DMS53 (cell line): ENCODE measurements around the gene BRIP1.
A peak's percentile ranks its signal among the peaks of the same experiment; 100 is the strongest.
"Not testable (repeated sequence)": the region's sequence is repeated elsewhere in the genome, so short reads cannot be mapped to it uniquely, and the experiment has no call there.

Source experiments
- DNase-seq: peaks from one replicate; lab custom pipeline; 2025; lab: John Stamatoyannopoulos, UW

BRIP1 gene

DNA sequence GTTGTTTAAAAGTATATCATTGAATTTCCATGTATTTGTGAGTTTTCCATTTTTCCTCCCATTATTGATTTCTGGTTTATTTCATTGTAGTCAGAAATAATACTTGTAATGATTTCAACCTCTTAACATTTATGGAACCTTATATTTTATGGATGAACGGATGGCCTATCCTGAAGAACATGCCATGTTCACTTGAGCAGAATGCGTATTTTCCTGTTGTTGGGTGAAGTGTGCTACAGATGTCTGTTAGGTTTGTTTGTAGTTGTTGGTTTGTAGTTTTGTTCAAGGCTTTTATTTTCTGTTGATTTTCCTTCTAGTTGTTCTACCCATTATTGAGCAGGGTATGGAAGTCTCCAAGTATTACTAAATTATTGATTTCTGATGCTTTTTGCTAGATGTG lies 165.1 kb downstream of the BRIP1 start:
- DNase-seq: no peak

GRCh38 chr17:61695779-61696337 lies 167.5 kb downstream of the BRIP1 start:
- DNase-seq: no peak

GRCh38 chr17:61694095-61694494 lies 169.2 kb downstream of the BRIP1 start:
- no peak for DNase-seq

GRCh38 chr17:61689610-61690180 lies 173.6 kb downstream of the BRIP1 start:
- DNase-seq: no peak

DNA sequence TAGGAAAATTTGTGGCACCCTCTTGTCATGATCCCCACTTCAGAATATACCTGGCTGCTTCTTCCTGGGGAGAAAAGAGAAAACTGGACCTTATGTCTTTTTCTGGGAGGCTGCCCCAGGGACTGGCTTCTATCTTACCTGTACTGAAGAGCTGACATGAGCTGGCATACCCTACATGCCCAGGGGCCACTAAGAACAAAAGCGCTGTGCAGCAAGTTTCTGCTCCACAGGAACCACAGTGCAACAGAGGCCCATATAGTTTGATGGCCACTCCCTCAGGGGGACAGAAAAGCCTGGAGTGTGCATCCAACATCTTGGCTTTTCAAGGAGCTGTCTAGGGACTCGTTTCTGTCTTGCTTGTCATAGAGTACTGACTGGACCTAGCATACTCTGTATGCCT lies 175.6 kb downstream of the BRIP1 start:
- no peak for DNase-seq

- no peak for DNase-seq
Measured at GRCh38 chr17:61686113-61686512, 177.2 kb downstream of the BRIP1 start.

- DNase-seq: no peak
Measured at GRCh38 chr17:61684818-61685217, 178.5 kb downstream of the BRIP1 start.

GRCh38 chr17:61684172-61684571 lies 179.2 kb downstream of the BRIP1 start:
- DNase-seq: no peak

GRCh38 chr17:61683466-61683865 lies 179.9 kb downstream of the BRIP1 start:
- DNase-seq: no peak

DNA sequence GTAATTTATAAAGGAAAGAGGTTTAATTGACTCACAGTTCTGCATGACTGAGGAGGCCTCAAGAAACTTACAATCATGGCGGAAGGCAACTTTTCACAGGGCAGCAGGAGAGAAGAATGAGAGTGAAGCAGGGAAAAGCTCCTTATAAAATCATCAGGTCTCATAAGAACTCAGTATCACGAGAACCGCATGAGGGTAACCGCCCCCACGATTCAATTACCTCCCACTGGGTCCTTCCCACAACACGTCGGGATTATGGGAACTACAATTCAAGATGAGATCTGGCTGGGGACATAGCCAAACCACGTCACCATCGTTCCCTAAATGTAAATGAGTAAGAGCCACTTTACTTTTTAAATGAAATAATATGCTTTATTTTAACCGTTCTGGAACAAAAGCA lies 182.4 kb downstream of the BRIP1 start:
- no peak for DNase-seq

DNA sequence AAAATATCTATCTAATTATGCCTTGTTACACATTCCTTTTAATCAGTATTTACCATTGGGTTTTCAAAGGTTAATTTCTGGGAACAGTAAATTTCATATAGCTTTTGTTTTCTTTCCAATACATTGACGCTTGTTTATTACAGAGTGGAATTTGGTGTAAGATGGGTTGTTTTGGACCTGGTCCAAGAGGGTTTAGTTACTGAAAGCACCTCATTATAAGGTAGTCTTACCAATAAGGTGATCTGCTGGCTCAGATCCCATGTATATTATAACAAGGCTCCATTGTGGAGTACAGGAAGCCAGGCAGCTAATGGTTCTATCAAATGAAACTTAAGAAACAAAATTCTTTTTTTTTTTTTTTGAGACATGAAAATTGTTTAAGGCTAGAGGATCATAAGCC lies 185.0 kb downstream of the BRIP1 start:
- DNase-seq: no peak

GRCh38 chr17:61677150-61677811 lies 186.0 kb downstream of the BRIP1 start:
- DNase-seq: not testable (repeated sequence)

- not testable (repeated sequence) for DNase-seq
Measured at GRCh38 chr17:61676522-61676921, 186.8 kb downstream of the BRIP1 start.

- DNase-seq: not testable (repeated sequence)
Measured at GRCh38 chr17:61674609-61675008, 188.7 kb downstream of the BRIP1 start.

DNA sequence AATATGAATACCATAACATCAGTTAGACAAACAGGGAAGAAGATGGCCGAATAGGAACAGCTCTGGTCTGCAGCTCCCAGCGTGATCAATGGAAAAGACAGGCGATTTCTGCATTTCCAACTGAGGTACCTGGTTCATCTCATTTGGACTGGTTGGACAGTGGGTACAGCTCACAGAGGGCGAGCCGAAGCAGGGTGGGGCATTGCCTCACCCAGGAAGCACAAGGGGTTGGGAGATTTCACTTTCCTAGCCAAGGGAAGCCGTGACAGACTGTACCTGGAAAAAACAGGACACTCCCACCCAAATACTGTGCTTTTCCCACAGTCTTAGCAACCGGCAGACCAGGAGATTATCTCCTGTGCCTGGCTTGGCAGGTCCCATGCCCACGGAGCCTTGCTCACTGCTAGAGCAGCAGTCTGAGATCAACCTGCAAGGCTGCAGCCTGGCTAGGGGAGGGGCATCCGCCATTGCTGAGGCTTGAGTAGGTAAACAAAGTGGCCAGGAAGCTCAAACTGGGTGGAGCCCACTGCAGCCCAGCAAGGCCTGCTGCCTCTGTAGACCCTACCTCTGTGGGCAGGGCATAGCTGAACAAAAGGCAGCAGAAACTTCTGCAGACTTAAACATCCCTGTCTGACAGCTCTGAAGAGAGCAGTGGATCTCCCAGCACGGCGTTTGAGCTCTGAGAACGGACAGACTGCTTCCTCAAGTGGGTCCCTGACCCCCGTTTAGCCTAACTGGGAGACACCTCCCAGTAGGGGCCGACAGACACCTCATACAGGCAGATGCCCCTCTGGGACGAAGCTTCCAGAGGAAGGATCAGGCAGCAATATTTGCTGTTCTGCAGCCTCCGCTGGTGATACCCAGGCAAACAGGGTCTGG lies 190.1 kb downstream of the BRIP1 start:
- DNase-seq: not testable (repeated sequence)

DNA sequence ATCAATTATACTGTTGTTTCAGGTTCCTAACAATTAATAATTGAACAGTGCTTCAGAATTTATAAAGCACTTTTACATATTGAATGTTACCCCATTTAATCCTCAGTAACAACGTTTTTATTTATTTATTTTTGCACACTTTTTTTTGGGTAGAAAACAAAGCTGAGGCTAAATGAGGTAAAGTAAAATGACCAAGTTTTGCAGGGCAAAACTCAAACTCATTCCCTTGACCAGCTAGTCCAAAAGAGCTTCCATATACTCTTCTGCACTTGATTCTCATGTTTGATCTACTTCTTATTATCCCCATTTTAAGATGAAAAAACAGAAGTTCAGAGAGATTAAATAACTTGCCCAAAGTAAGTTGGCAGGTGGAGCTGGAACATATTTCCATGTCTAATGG lies 191.2 kb downstream of the BRIP1 start:
- DNase-seq: no peak

GRCh38 chr17:61670691-61671090 lies 192.6 kb downstream of the BRIP1 start:
- DNase-seq: no peak

- peak; percentile 11 for DNase-seq
Measured at GRCh38 chr17:61669522-61669921, 193.8 kb downstream of the BRIP1 start.

- no peak for DNase-seq
Measured at GRCh38 chr17:61668486-61668885, 194.8 kb downstream of the BRIP1 start.

DNA sequence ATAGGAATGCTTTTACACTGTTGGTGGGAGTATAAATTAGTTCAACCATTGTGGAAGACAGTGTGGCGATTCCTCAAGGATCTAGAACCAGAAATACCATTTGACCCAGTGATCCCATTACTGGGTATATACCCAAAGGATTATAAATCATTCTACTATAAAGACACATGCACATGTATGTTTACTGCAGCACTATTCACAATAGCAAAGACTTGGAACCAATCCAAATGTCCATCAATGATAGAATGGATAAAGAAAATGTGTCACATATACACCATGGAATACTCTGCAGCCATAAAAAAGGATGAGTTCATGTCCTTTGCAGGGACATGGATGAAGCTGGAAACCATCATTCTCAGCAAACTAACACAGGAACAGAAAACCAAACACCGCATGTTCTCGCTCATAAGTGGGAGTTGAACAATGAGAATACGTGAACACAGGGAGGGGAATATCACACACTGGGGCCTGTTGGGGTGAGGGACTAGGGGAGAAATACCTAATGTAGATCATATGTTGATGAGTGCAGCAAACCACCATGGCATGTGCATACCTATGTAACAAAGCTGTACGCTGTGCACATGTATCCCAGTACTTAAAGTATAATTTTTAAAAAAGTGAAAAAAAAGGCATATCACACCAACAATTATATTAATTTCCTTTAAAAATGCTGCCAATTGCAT lies 196.8 kb downstream of the BRIP1 start:
- DNase-seq: not testable (repeated sequence)

- DNase-seq: no peak
Measured at GRCh38 chr17:61663310-61663709, 200.0 kb downstream of the BRIP1 start.

- DNase-seq: no peak
Measured at GRCh38 chr17:61662741-61663140, 200.6 kb downstream of the BRIP1 start.
